Esophagus squamous epithelium (tissue), 5 donors: Measurements from ENCODE around the gene TMC1. TPM values are rescaled to one million over a fixed set of nuclear protein-coding genes. Genes with fewer than 3 reads are reported as not detected.

ENCODE experiments used
- DNase-seq: peaks from one replicate; lab custom pipeline; 2025; lab: John Stamatoyannopoulos, UW
- H3K27ac ChIP-seq, 4 donors: fragments of 200-600 bp; sonication (generic); one replicate each; pipeline ENCODE4 v1.5.1; 2016 to 2019; ENCODE audit warnings: mild to moderate bottlenecking in 1 of 4
- H3K27me3 ChIP-seq, 4 donors: fragments of 200-600 bp; sonication (generic); 1 replicate in 3 of 4; 2 replicates in 1 of 4; pipeline versions ENCODE4 v1.5.1 to v1.6.0; 2017 to 2021; ENCODE audit warnings: antibody characterized with exemption in 1 of 4
- H3K36me3 ChIP-seq, 3 donors: fragments of 200-600 bp; sonication (generic); one replicate each; pipeline ENCODE4 v1.5.1; 2016 to 2019
- H3K4me1 ChIP-seq, 3 donors: fragments of 200-600 bp; sonication (generic); one replicate each; pipeline ENCODE4 v1.5.1; 2017 to 2019
- H3K4me3 ChIP-seq, 4 donors: fragments of 200-600 bp; sonication (generic); 1 replicate in 3 of 4; 2 replicates in 1 of 4; pipeline ENCODE4 v1.5.1; 2016 to 2019; ENCODE audit warnings: mild to moderate bottlenecking in 2 of 4, moderate library complexity in 1 of 4
- H3K9me3 ChIP-seq, 3 donors: fragments of 200-600 bp; sonication (generic); one replicate each; pipeline ENCODE4 v1.5.1; 2016 to 2019
- POLR2A ChIP-seq, 4 donors: fragments of 450-650 bp; IDR thresholded peaks; one replicate each; pipeline ENCODE4 v1.6.1; 2017; ENCODE audit warnings: antibody characterized with exemption in 4 of 4, mild to moderate bottlenecking in 4 of 4, moderate library complexity in 3 of 4
- WGBS, 2 donors: methylation state at CpG; one replicate each; pipeline ENCODE4 v1.1.5; 2018; 5-methylcytosine and 5-hydroxymethylcytosine counted together
- intact Hi-C: fragments of 100-400 bp; cut with DNase I; formaldehyde crosslinking; loops from one replicate; pipeline ENCODE4 v1.15.0; 2022
- total RNA-seq, 4 donors: library from RNA; depleted of rRNA; stranded (reverse); fragments of >200 nt; gene quantifications; one replicate each; pipeline ENCODE4 v1.1.0, GENCODE V29; 2016
- TF ChIP-seq, protein P1 (sequence below), 6 experiments: fragments of 450-650 bp in 4 of 6; fragments of 200-600 bp in 2 of 6; sonication (generic) in 2 of 6; IDR thresholded peaks; one replicate each; pipeline ENCODE4 v1.5.1; 2016 to 2019; ENCODE audit warnings: antibody characterized with exemption in 6 of 6, mild to moderate bottlenecking in 4 of 6, moderate library complexity in 4 of 6
- donor health status: DM: yes; HTN: yes; CAD: no.

TMC1 gene
- total RNA-seq, 4 donors from 2014 or later, result 1.1 to 3.1 (median 1.5) TPM; not detected in 1

DNA sequence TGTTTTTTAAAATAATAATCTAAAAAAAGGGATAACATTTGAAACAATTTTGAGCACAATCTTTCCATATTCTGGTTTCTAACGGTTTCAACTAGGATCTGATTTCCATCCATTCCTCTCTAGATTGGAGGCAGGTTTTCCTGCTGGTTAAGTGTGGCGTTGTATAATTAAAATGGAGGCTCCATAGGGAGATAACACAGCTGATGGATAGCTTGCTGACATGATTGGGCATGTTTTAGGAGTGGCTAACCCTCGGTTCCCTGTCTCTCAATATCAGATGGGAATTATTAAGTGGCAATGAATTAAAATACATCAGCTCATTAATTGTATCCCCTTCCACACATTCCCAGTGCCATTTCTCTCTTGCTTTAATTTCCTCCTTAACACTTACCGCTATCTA, 222.4 kb downstream of the TMC1 start:
- Histone ChIP-seq H3K9me3 (no peaks in the 10 kb centered on the region), H3K36me3 (no peaks in the 10 kb centered on the region), H3K27me3 (no peaks in the 10 kb centered on the region), H3K27ac (no peak overlapping the region), H3K4me1 (no peaks in the 10 kb centered on the region), H3K4me3 (no peak overlapping the region)
- no peak for TF ChIP-seq POLR2A (IDR thresholded peaks at IDR 0.05)
- TF ChIP-seq, protein P1, sequence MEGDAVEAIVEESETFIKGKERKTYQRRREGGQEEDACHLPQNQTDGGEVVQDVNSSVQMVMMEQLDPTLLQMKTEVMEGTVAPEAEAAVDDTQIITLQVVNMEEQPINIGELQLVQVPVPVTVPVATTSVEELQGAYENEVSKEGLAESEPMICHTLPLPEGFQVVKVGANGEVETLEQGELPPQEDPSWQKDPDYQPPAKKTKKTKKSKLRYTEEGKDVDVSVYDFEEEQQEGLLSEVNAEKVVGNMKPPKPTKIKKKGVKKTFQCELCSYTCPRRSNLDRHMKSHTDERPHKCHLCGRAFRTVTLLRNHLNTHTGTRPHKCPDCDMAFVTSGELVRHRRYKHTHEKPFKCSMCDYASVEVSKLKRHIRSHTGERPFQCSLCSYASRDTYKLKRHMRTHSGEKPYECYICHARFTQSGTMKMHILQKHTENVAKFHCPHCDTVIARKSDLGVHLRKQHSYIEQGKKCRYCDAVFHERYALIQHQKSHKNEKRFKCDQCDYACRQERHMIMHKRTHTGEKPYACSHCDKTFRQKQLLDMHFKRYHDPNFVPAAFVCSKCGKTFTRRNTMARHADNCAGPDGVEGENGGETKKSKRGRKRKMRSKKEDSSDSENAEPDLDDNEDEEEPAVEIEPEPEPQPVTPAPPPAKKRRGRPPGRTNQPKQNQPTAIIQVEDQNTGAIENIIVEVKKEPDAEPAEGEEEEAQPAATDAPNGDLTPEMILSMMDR (IDR thresholded peaks at IDR 0.05), result no peak
- intact Hi-C loops, result no loop called here
- 63 to 72% methylated on average over 4 of the region's 4 CpGs for WGBS, 2 donors
- no peak for DNase-seq

DNA sequence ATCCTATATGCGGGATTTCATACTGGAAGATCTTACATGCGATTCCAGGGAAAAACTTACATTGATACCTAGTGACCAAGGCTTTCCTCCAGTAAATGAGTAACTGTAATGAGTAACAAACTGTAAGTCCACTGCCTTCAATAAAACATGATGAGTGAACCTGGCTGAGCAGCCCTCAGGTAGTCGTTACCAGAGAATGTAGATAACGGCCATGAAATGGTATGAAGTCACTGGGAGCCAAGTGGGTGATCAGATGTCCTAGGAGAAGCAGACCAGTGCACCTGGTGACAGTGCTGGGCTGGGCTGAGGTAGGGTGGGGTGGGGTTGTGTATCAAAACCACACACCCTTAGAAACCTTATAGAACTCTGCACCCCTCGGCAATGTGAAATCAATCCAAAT, 227.9 kb downstream of the TMC1 start:
- intact Hi-C loops, result no loop called here
- WGBS, 2 donors, result 92% methylated on average over 5 of the region's 5 CpGs
- Histone ChIP-seq H3K27ac (no peak overlapping the region), H3K36me3 (no peaks in the 10 kb centered on the region), H3K4me3 (no peak overlapping the region), H3K4me1 (no peaks in the 10 kb centered on the region), H3K27me3 (no peaks in the 10 kb centered on the region), H3K9me3 (no peaks in the 10 kb centered on the region)
- no peak for DNase-seq
- TF ChIP-seq POLR2A (IDR thresholded peaks at IDR 0.05), result no peak
- TF ChIP-seq, protein P1 (IDR thresholded peaks at IDR 0.05), result no peak

DNA sequence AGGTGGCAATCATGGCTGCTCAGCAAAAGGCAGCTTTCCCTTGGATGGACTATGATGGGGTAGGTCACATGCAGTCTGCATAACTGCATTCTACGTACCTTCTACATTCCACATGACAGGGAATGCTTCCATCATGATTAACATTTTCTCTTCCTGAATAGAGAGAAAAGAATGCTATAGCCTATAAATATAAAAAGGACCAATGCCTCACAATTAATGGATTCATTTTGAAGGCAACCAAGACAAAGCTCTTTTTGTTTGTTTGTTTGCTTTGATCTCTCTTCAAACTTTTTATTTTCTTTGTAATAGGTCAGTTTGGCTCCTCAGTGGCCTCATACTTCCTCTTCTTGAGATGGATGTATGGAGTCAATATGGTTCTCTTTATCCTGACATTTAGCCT, 230.1 kb downstream of the TMC1 start:
- 69 to 81% methylated on average over 1 of the region's 1 CpG for WGBS, 2 donors

DNA sequence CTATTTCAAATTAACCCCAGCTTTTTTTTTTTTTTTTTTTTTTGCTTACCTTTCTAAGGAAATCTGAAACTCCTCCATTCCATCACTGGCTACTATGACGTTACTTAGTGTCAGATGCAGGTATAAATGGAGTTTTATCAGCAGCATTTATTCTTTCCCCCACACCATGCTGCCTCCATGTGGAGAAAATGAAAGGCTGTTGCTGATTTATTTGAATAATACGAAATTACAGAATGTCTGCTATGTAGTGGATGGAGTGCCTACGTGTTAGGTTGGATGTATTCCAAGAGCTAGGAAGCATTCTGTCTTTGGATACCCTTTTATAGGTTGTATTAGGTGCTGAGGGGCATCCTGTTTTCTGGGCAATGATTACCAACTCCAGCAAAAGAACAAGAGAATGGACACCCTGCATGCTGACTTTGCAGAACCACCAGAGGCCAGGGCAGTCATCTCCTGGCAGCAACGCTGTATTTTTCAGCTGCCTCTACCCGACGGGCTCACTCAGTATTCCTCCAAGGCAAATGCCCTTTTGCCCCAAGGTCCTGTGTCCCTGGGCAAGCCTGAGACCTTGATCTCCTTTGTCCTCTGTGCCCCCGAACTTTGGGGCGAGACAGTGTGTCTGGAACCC, 232.0 kb downstream of the TMC1 start:
- H3K4me1 ChIP-seq, result no peaks in the 10 kb centered on the region
- no peaks in the 10 kb centered on the region for H3K27me3 ChIP-seq
- no peaks in the 10 kb centered on the region for H3K36me3 ChIP-seq
- TF ChIP-seq, protein P1 (IDR thresholded peaks at IDR 0.05), result peak in 5 of 6 experiments; percentile 5 to 40 (median 14)
- TF ChIP-seq POLR2A (IDR thresholded peaks at IDR 0.05), result no peak
- H3K4me3 ChIP-seq, result no peak overlapping the region
- no peak overlapping the region for H3K27ac ChIP-seq
- no peaks in the 10 kb centered on the region for H3K9me3 ChIP-seq
- intact Hi-C loops, result no loop called here
- WGBS, 2 donors, result 57 to 59% methylated on average over 7 to 8 of the region's 8 CpGs
- no peak for DNase-seq

More for the DNA sequence above, 230.1 kb downstream of the TMC1 start:
- Histone ChIP-seq H3K27me3 (no peaks in the 10 kb centered on the region), H3K4me1 (no peaks in the 10 kb centered on the region), H3K27ac (no peak overlapping the region), H3K4me3 (no peak overlapping the region), H3K36me3 (no peaks in the 10 kb centered on the region), H3K9me3 (no peaks in the 10 kb centered on the region)
- intact Hi-C loops, result no loop called here
- no peak for TF ChIP-seq POLR2A (IDR thresholded peaks at IDR 0.05)
- TF ChIP-seq, protein P1 (IDR thresholded peaks at IDR 0.05), result no peak
- DNase-seq, result no peak

DNA sequence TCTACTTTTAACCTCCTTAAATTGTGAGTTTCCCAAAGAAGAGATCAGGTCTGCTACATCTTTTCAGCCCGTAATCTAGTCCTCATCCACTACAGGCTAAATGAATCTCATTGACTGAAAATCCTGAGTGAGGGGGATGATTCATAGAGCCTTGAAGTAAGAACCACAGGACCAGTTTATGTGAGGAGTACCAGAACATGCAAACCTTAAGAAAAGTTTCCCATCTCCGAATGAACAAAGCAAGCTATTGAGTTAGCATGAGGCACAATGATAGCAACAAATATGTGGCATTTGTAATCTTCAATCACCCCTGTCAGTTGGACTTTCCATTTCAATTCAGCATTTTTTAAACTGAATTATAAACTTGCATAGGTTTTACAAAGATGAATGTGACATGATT, 234.4 kb downstream of the TMC1 start:
- H3K27me3 ChIP-seq, result peaks cover 0 to 8% (median 0%) of the 10 kb centered on the region in 4 donors
- DNase-seq, result no peak
- H3K27ac ChIP-seq, result no peak overlapping the region
- TF ChIP-seq, protein P1 (IDR thresholded peaks at IDR 0.05), result no peak
- no peak for TF ChIP-seq POLR2A (IDR thresholded peaks at IDR 0.05)
- no peaks in the 10 kb centered on the region for H3K36me3 ChIP-seq
- H3K9me3 ChIP-seq, result no peaks in the 10 kb centered on the region
- intact Hi-C loops, result no loop called here
- H3K4me3 ChIP-seq, result no peak overlapping the region
- WGBS, 2 donors, result 75 to 82% methylated on average over 2 of the region's 2 CpGs
- no peaks in the 10 kb centered on the region for H3K4me1 ChIP-seq
